Measurements from ENCODE around the gene ITGB8. TPM values are rescaled to one million over a fixed set of nuclear protein-coding genes. Genes with fewer than 3 reads are reported as not detected.
A peak's percentile ranks its signal among the peaks of the same experiment; 100 is the strongest.

The ITGB8 gene
- total RNA-seq, 1 donor from 2014 or later = 8.5 TPM

DNA sequence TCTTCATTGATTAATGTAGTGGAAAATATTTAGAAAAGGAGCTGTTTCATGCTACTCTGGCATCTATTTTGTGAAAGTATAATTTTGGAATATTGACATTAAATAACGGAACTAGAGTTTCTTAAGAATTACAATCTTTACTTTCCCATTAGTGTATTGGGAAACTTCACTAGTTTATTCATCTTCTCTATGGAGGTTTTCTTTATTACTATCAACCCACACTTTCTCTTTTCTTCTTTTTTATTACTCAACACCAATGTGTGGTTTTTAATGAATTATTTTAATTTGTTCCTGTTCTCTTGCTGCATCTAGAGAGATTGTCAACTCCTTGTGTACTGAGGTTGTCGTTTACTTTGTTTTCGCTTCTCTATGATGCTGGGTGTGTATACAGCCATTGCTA is 20.4 kb upstream of the ITGB8 start:
- DNase-seq = no peak

DNA sequence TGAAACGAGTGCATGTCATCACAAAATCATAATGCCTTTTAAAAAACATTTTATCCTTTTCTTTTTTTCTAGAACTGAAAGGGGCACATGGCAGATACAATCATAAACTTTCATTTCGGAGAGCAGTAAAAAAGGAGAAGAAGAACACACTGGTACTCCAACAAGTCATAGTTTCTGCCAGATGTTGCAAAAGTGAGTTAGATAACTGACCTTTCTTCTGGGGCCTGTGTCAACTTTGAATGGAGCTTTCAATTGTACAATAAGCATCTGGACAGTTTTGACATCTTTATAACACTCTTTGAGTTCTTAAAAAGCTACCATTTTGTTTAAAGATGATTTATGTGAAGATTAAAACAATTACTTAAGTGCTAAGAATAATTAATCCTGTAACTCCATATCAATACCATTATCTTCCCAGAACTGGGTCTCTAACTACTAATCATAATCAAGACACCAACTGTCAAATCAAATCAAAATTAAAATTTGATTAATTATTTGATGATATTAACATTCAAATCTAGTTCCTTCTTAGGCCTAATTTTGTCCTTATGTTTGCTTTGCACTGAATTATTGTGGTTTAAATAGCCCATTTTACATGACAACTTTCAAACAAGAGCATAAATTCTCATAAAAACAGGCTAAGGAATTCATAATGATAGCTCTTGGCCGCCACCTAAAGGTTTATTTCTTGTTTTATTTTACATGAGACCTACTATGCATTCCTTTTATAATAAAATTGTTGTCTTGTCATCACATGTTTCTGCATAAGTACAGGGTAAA is 19.5 kb upstream of the ITGB8 start:
- DNase-seq = peak; percentile 60

DNA sequence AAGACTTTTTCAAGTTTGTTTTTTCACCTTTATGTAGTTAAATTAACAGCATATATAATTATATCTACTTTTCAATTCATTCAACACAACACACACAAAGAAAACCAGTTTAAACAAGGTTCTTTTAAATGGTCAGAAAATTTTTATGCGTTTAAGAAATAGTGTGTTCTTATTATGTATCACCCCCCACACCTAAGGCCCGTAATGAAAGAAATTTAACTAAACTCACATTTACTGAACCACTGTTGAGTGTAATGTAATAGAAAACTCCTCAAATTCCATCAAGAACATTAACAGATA is 19.0 kb upstream of the ITGB8 start:
- DNase-seq = no peak

DNA sequence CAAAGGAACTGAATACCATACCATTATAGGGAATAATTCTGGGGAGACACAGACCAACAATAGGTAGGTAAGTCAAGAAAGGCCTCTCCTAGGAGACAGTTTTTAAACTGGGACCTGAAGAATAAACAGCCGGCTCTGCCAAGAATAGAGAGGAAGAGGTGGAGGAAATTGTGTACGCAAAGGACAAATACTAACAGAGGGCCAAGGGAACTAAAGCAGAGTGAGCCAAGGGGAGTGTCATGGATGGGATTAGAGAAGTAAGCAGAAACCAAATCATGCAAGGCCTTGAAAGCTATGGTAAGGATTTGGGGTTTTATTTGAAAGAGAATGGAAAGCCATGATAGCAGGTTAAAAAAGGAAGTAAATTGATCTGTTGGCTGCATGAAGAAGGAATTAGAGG is 18.1 kb upstream of the ITGB8 start:
- peak; percentile 30 for DNase-seq

DNA sequence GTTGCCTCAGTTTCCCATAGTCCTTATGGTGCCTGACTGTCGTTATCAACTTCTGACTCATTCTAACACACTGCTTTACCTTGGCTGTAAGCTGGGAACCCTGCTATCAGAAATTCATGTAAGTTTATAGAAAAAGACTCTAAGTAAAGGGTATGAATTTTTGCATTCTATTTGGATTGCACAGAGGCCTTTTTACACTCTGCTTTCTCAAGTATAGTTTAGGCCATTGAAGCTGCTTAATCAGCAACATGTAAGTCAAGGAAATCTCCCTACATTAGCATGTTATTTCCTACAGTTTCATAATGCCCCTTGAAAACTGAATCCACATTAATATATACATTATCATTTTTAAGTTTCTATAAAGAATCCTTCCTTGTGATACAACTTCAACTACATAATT is 17.1 kb upstream of the ITGB8 start:
- no peak for DNase-seq

DNA sequence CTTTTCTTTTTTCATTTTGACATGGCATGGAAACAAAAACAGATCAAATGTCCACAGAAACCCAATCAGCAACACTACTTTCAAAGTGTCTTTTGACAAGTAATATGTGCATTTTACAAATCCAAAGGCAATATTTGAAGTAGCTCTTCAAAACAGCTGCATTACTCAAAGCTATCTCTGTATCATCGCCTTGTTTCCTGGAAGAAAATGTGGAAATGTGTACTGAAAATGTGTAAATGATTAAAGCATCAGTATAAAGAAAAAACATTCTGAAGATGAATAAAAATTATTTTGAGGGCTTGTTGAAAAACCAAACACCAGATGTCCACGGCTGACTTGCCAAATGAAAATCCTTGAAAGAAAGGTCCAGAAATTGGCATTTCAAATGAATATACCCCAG is 16.5 kb upstream of the ITGB8 start:
- DNase-seq = no peak

DNA sequence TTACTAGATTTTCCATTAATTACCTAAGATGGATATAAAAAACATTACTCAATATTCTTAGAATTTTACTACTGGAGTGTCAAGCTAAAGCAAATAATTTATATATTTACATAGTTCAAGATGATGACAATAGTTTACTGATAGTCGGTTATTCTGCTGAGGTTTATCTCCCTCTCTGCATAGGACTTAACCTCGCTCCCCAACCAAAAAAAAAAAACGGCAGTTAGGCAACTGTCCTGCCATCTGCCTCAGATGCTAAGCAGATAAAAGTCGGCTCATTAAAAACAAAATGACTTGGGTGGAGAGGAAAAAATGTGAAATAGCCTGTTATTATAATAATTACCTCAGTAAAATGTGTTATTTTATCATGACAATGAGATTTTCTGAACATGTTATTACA is 14.0 kb upstream of the ITGB8 start:
- DNase-seq = no peak

DNA sequence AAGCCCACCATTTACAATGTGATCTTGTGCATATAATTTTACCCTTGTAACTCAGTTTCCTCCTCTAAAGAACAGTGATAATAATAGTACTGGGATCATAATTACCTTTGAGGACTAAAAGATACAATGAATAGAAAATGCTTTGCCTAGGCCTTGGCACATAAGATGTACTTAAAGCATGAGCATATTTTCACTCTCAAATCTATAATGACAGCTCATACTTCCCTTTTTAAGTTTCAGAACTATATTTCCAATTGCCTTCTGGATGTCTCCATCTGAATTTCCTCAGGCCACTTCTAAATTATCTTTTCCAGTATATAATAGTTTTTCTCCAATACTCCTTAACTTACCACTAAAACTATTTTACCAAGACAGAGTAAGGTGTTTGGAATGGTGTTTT is 13.3 kb upstream of the ITGB8 start:
- DNase-seq = no peak

DNA sequence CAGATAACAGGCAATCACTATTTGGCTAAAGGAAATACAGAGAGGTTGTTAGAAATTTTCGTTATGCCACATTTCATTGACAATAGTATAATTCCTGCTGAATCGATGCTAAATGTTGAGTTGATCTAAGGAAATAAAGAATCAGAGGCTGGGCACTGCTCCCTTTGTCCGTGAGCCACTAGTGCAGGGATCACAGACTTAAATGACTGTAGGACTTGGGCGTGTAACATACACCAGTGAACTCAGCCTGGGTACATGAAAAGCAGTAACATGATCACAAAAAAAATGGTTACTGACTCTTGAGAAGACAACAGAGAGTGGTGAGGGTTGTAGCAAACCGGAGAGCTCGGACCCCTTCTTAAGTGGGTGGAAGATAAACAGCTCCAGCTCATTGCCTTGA is 11.8 kb upstream of the ITGB8 start:
- no peak for DNase-seq

DNA sequence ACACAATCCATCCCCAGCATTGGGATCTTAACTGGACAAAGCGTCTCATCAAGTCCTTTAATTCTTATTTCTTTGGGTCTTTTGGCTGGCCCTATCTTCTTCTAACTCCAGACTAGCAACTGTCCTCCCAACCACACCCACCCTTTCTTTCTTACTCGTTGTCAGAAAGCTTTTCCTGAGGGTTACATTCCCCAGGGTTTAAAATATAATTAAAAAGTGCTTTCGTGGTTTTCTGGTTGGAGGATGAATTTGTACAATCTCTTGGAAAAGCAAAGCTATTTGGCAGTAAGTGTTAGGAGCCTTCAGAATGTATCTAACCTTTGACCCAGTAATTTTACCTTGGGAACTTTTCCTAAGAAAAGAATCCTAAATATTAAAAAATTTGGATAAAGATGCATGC is 10.4 kb upstream of the ITGB8 start:
- no peak for DNase-seq

DNA sequence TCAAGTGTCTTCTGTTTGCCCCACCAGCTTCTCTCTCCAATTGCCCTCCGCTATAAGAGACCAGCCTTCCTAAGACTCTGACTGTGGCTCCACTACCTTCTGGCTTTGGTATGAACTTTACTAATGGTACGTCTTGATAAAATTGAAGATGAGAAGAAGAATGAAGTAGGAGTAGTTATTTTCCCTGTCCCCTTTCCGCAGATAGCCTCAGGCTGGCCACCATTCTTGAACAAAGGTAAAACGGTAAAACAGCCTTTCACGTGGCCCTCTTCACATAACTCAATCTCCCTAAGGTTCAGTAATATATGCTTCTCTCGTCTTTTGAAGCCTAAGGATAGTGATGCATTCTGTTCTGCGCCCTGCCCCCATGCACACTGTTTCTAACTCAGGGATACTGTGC is 9.9 kb upstream of the ITGB8 start:
- no peak for DNase-seq

DNA sequence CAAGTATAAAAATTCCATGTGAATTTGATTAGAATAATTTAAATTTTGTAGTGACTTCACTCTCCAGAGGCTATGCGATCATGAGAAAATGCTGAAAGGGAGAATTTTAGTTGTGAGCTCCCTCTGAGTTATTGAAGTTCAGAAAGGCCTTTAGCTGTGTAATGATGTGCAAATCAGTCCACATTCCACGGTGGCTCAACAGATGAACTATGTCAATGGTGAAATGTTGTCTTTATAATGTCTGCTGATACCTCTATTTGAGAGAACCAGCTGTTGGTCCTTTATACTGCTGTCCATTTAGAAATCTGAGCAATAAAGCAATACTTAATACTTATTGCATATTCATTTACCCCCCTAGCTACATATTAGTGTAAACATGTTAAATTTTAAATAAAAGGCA is 7.1 kb upstream of the ITGB8 start:
- DNase-seq = no peak

DNA sequence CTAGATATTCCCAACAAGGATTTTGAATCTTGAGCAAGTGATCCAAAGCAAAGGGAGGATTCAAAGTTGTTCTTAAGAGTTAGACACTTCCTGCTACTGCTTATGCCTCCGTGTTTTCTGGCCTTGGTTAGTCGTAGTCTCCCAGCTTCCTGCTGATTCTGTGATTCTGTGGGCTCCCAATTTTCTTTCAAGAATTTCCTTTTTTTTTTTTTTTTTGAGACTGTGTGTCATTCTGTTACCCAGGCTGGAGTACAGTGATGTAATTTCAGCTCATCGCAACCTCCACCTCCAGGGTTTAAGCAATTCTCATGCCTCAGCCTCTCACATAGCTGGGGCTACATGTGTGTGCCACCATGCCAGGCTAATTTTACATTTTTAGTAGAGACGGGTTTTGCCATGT is 4.4 kb upstream of the ITGB8 start:
- no peak for DNase-seq

DNA sequence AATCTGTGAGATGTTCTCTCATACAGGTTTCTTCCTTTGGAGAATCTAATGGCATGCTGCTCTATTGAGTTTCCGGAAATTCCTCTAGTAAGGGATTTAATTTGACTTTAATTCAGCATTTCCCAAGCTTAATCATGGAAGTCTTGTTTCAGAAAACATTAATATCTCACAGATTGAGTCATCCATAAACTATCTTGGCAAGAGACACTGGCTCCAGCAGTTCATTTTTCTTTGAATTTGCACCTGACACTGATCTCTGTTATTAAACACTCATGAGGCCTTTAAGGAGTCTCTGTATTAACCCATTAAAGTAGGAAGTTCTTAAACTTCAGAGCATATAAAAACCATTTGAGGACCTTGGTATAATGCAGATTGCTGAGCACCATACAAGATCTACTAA is 3.6 kb upstream of the ITGB8 start:
- DNase-seq = peak; percentile 14

DNA sequence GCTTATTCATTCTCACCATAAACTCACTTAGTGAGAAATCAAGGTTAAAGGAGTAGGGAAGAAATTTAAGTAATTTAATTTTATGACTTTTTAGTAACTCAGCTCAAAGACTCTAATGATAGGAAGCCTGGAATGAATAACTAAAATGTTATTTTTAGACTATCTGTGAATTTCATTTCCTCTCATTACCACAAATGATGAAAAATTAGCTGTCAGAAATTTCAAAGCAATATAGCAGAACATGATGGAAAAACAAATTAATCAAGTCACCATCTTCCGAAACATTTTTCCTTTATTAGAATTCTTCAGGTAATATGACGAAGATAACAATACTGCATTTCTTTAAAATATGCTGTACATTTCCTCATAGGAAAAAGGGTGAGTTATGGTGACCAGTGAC is 2.7 kb upstream of the ITGB8 start:
- DNase-seq = no peak

DNA sequence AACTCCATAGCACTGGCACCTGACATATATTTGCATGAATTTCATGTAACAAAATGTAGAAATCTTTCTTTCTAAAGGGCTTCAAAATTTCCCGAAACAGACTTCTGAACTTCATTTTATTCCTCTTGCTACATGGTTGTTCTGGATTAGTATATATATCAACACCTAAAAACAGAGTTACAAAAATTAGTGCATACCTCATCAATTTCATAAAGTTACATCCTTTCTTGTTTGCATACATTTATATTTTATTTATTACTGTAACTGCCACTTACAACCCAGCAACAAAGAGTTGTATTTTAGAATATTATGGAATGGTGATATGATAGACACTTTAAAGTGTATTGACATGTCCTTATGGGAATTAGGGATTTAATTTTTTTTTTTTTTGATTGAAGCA is 2.0 kb upstream of the ITGB8 start:
- no peak for DNase-seq

DNA sequence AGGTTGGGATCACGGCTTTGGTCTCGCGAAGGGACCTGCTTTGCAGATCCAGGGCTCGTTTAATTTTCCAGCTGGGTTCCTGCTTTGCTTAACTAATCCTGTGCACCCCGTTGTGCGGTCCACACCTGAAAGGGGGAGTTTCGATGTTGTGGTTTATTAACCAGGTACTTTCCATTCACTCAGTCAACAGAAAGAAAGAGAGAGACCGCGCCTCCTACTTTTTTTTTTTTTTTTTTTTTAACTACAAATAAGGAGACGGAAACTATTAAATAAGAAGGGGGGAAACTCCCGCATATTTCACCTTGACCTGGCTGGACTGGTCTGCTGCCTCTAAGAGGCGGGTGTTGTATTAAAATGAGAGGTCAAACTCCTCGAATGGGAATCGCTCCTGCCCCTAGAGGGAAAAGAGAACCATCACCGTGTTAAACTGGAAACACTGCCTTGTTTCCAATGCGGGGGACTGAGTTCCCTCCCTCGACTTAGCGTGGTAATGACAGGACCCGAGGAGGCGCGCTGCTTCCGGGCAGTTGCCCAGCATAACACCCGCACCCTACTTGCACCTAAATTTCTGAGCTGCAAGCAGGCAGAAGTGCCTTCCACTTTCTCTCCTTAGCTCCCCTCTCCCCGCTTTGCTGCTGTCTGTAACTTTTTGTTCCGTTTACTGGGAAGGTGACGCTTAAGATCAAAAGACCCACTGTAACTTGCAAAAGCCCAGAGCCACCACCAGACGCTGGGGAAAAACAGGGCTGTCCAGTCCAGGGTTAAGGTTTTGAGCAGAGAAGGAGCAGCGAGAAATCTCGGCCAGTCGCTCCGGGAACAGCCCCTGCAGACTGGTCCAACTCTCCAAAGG is 1.1 kb upstream of the ITGB8 start:
- peak; percentile 73 for DNase-seq

DNA sequence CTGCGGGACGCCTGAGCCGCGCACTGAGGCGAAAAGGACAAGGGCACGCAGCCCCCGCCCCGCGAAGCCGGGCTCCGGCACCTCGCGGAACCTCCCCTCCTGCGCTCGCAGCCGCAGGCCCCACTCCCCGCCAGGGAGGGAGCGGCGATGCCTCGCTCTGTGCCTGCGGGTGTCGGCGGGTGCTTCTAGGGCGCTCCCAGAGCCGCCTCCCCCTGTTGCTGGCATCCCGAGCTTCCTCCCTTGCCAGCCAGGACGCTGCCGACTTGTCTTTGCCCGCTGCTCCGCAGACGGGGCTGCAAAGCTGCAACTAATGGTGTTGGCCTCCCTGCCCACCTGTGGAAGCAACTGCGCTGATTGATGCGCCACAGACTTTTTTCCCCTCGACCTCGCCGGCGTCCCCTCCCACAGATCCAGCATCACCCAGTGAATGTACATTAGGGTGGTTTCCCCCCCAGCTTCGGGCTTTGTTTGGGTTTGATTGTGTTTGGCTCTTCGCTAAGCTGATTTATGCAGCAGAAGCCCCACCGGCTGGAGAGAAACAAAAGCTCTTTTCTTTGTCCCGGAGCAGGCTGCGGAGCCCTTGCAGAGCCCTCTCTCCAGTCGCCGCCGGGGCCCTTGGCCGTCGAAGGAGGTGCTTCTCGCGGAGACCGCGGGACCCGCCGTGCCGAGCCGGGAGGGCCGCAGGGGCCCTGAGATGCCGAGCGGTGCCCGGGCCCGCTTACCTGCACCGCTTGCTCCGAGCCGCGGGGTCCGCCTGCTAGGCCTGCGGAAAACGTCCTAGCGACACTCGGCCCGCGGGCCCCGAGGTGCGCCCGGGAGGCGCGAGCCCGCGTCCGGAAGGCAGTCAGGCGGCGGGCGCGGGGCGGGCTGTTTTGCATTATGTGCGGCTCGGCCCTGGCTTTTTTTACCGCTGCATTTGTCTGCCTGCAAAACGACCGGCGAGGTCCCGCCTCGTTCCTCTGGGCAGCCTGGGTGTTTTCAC is 519 bp downstream of the ITGB8 start:
- peak; percentile 46 for DNase-seq

DNA sequence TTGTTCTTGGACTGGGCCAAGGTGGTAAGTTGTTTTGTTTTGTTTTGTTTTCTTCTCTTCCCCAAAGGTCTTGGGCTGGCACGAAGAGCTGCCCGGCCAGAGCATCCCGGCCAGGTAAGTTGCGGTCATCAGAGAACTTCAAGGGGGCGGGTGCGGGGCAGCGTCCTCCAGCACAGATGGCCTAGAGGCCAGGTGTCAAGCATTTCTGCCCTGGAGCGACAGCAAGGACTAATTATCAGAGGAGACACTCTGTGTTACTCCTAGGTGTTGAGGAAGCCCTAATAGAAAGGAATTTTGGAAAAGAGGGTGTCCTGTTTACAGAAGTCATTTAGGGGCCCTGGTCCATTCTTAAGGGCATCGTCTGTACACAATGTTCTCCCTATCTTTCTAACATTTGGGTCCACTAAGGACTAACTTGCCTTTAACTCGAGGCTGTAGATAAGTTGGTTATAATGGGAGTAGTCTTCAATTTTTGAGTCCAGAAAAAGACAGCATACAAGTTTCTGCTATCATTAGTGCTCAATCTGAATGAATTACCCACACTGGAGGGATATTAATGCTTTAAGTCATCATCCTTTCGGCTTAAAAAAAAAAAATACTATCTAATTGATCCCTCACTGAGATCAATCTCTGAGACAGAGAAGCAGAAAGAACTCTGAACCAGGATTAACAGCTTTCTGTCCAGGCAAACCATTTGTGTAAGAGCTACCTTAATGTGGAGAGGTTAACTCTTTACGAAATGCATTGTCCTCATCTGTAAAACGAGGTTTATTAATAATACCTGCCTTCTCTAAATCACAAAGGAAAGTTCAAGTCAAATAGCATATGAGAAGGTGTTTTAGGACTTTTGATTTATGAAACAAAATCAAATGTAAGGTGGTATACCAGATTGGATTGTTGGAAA is 1.5 kb downstream of the ITGB8 start:
- no peak for DNase-seq

DNA sequence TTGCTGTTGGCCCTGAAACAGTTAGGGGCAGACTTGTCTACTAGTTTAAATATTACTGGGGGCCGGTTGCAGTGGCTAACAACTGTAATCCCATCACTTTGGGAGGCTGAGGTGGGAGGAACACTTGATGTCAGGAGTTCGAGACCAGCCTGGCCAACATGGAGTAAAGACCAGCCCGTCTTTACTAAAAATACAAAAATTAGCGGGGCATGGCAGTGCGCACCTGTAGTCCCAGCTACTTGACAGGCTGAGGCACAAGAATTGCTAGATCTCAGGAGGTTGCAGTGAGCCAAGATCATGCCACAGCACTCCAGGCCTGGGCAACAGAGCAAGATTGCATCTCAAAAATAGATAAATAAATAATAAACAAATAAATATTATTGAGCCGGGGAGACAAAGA is 7.6 kb downstream of the ITGB8 start:
- no peak for DNase-seq

DNA sequence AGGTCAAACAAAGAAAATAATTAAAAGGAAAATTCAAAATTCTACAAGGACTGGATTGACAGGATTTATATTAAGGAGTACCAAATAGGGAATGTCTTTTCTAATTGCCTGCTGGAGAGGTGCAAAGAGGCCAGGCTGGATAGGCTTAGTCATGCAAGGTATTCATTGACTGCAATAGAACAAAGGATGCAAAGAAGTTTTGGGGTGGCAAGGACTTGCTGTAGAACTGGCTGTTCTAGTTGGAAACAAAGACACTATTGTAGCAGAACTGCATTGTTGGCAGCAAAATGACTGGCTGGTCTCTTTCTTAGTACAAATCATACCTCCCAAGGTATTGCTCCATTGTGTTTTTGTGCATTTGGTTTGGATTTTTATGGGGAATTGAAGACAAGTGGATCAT is 10.1 kb downstream of the ITGB8 start:
- no peak for DNase-seq

DNA sequence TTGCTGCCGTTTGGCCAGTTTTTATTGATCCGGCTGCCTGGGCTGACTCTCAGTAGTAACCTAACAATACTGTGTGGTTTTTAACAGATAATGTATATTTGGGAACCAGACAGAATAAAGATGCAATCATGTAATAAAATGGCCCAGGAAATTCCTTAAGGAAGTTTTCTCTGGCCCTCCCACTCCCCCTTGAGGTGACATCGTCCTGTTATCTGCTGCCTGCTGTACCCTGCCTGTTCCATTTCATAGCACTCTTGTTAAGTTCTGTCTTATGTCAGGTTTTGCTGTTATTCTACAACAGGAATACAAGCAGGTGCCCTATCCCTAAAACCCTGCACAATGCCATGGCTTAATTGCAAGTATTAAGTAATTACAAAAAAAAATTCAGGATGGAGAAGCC is 12.5 kb downstream of the ITGB8 start:
- peak; percentile 14 for DNase-seq
